Mesenchymal stem cell (in vitro differentiated cells and primary cell): ENCODE measurements around the gene KMT2A.

ENCODE experiments used
- DNase-seq: peaks from one replicate; pipeline ENCODE4 v3.0.0-alpha.2; 2013
- H2AFZ ChIP-seq: one replicate; pipeline ENCODE4 v1.6.1; 2013; ENCODE audit warnings: low read depth, mild to moderate bottlenecking, control low read depth, inconsistent platforms, low read length, moderate library complexity
- H2AK5ac ChIP-seq: 2 replicates; pipeline ENCODE4 v1.6.1; 2013; ENCODE audit warnings: low read length, moderate library complexity, mild to moderate bottlenecking, inconsistent platforms; ENCODE audit not compliant: severe bottlenecking
- H2BK120ac ChIP-seq: one replicate; pipeline ENCODE4 v1.6.1; 2013; ENCODE audit warnings: low read depth, mild to moderate bottlenecking, inconsistent platforms, low read length, moderate library complexity
- H2BK12ac ChIP-seq, 2 experiments: one replicate each; pipeline ENCODE4 v1.6.1; 2013; ENCODE audit warnings: inconsistent platforms in 2 of 2, low read length in 2 of 2, mild to moderate bottlenecking in 2 of 2, moderate library complexity in 2 of 2, control low read depth in 1 of 2
- H2BK15ac ChIP-seq: one replicate; pipeline ENCODE4 v1.6.1; 2013; ENCODE audit warnings: mild to moderate bottlenecking, low read depth, inconsistent platforms; ENCODE audit not compliant: poor library complexity, severe bottlenecking
- H2BK5ac ChIP-seq: 2 replicates; pipeline ENCODE4 v1.6.1; 2013; ENCODE audit warnings: low read depth, mild to moderate bottlenecking, low read length, control low read depth, inconsistent platforms; ENCODE audit not compliant: poor library complexity, severe bottlenecking
- H3K14ac ChIP-seq, 2 experiments: one replicate each; pipeline ENCODE4 v1.6.1; 2013; ENCODE audit warnings: inconsistent platforms in 2 of 2, low read length in 2 of 2, control low read depth in 1 of 2, mild to moderate bottlenecking in 1 of 2, moderate library complexity in 1 of 2
- H3K18ac ChIP-seq, 2 experiments: one replicate each; pipeline ENCODE4 v1.6.1; 2013; ENCODE audit warnings: inconsistent platforms in 2 of 2, low read length in 2 of 2, control low read depth in 1 of 2, low read depth in 1 of 2, mild to moderate bottlenecking in 1 of 2
- H3K23ac ChIP-seq, 2 experiments: one replicate each; pipeline ENCODE4 v1.6.1; 2013; ENCODE audit warnings: inconsistent platforms in 2 of 2, low read length in 2 of 2, mild to moderate bottlenecking in 2 of 2, moderate library complexity in 2 of 2, control low read depth in 1 of 2
- H3K27ac ChIP-seq: 2 replicates; pipeline ENCODE4 v1.5.1; 2013; ENCODE audit warnings: mild to moderate bottlenecking, moderate library complexity, low read length, control low read depth, inconsistent platforms; ENCODE audit not compliant: poor library complexity, severe bottlenecking
- H3K27me3 ChIP-seq, 2 experiments: 2 replicates each; pipeline versions ENCODE4 v1.6.1 to v1.7.0; 2013; ENCODE audit warnings: low read length in 2 of 2, mild to moderate bottlenecking in 2 of 2, moderate library complexity in 2 of 2, control low read depth in 1 of 2, inconsistent platforms in 1 of 2; ENCODE audit not compliant: control insufficient read depth in 1 of 2, insufficient read depth in 1 of 2
- H3K36me3 ChIP-seq, 2 experiments: 2 replicates each; pipeline versions ENCODE4 v1.6.1 to v1.7.0; 2013; ENCODE audit warnings: low read length in 2 of 2, control low read depth in 1 of 2, inconsistent platforms in 1 of 2, low read depth in 1 of 2, mild to moderate bottlenecking in 1 of 2; ENCODE audit not compliant: insufficient read depth in 2 of 2, control insufficient read depth in 1 of 2
- H3K4ac ChIP-seq, 2 experiments: one replicate each; pipeline ENCODE4 v1.6.1; 2013; ENCODE audit warnings: inconsistent platforms in 2 of 2, low read length in 2 of 2, mild to moderate bottlenecking in 2 of 2, moderate library complexity in 2 of 2, control low read depth in 1 of 2, low read depth in 1 of 2
- H3K4me1 ChIP-seq: 2 replicates; pipeline ENCODE4 v1.6.1; 2013; ENCODE audit warnings: low read depth, low read length, control low read depth; ENCODE audit not compliant: control insufficient read depth, insufficient read depth
- H3K4me2 ChIP-seq: 2 replicates; pipeline ENCODE4 v1.6.1; 2013; ENCODE audit warnings: low read length, mild to moderate bottlenecking, inconsistent platforms; ENCODE audit not compliant: poor library complexity, severe bottlenecking
- H3K4me3 ChIP-seq, 2 experiments: 2 replicates each; pipeline versions ENCODE4 v1.5.1 to v1.7.0; 2013; ENCODE audit warnings: low read length in 2 of 2, mild to moderate bottlenecking in 2 of 2, control low read depth in 1 of 2, low read depth in 1 of 2; ENCODE audit not compliant: insufficient read depth in 1 of 2
- H3K79me1 ChIP-seq: replicated peaks from 2 replicates; pipeline ENCODE4 v1.6.1; 2013; ENCODE audit warnings: mild to moderate bottlenecking, control low read depth, low read length, inconsistent platforms; ENCODE audit not compliant: poor library complexity, severe bottlenecking
- H3K9ac ChIP-seq: 2 replicates; pipeline ENCODE4 v1.7.0; 2013; ENCODE audit warnings: mild to moderate bottlenecking, low read length, moderate library complexity
- H3K9me3 ChIP-seq: 2 replicates; pipeline ENCODE4 v1.7.0; 2013; ENCODE audit warnings: mild to moderate bottlenecking, low read length; ENCODE audit not compliant: control insufficient read depth
- H4K8ac ChIP-seq: one replicate; pipeline ENCODE4 v1.6.1; 2013; ENCODE audit warnings: inconsistent platforms, mild to moderate bottlenecking, low read length, moderate library complexity
- H4K91ac ChIP-seq: one replicate; pipeline ENCODE4 v1.6.1; 2013; ENCODE audit warnings: mild to moderate bottlenecking, low read length, inconsistent platforms
- WGBS: methylation state at CpG from one replicate; pipeline ENCODE4 v1.1.7; 2013; ENCODE audit warnings: mixed read lengths; 5-methylcytosine and 5-hydroxymethylcytosine counted together

KMT2A gene

DNA sequence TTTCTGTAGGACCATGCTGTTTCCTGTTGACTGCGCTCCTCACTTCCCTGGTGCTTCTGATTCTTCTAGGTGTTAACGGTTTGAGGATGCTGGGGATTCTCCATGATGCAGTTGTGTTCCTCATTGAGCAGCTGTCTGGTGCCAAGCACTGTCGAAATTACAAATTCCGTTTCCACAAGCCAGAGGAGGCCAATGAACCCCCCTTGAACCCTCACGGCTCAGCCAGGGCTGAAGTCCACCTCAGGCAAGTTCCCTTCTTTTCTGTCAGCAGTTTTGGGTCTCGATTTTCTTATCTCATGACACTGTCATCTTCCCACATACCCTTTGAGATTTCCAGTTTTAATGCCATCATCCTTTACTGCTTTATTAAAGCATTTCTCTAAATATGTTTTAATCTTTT is 83.3 kb downstream of the KMT2A start:
- no peak overlapping the region for H3K14ac ChIP-seq
- no peak overlapping the region for H3K4me2 ChIP-seq
- H2BK120ac ChIP-seq, result no peak overlapping the region
- 96% methylated on average over 6 of the region's 6 CpGs for WGBS
- no peak overlapping the region for H3K4me3 ChIP-seq
- no peak overlapping the region for H2BK5ac ChIP-seq
- no peaks in the 10 kb centered on the region for H3K9me3 ChIP-seq
- no peak overlapping the region for H4K8ac ChIP-seq
- no peak overlapping the region for H2BK12ac ChIP-seq
- no peak overlapping the region for H3K27ac ChIP-seq
- H3K79me1 ChIP-seq, result peaks cover 9% of the 10 kb centered on the region
- H3K36me3 ChIP-seq, result peaks cover 46 to 94% of the 10 kb centered on the region in 2 experiments
- H2AK5ac ChIP-seq, result no peak overlapping the region
- no peak overlapping the region for H2AFZ ChIP-seq
- no peak overlapping the region for H2BK15ac ChIP-seq
- DNase-seq, result no peak
- H3K4ac ChIP-seq, result no peak overlapping the region
- no peaks in the 10 kb centered on the region for H3K4me1 ChIP-seq
- no peak overlapping the region for H3K23ac ChIP-seq
- no peak overlapping the region for H3K18ac ChIP-seq
- H4K91ac ChIP-seq, result no peak overlapping the region
- H3K9ac ChIP-seq, result no peak overlapping the region
- no peaks in the 10 kb centered on the region for H3K27me3 ChIP-seq

DNA sequence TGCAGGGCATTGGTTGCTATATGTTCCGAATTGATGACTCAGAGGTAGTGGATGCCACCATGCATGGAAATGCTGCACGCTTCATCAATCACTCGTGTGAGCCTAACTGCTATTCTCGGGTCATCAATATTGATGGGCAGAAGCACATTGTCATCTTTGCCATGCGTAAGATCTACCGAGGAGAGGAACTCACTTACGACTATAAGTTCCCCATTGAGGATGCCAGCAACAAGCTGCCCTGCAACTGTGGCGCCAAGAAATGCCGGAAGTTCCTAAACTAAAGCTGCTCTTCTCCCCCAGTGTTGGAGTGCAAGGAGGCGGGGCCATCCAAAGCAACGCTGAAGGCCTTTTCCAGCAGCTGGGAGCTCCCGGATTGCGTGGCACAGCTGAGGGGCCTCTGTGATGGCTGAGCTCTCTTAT is 85.6 kb downstream of the KMT2A start:
- Histone ChIP-seq H3K4me2 (no peak overlapping the region), H3K14ac (no peak overlapping the region), H3K18ac (no peak overlapping the region), H3K4me3 (no peak overlapping the region), H3K9me3 (no peaks in the 10 kb centered on the region), H2AK5ac (no peak overlapping the region), H2BK12ac (no peak overlapping the region), H3K9ac (no peak overlapping the region), H3K79me1 (peaks cover 7% of the 10 kb centered on the region), H3K23ac (no peak overlapping the region), H3K36me3 (peaks cover 47 to 88% of the 10 kb centered on the region in 2 experiments), H2BK15ac (no peak overlapping the region), H4K8ac (no peak overlapping the region), H3K4ac (no peak overlapping the region), H3K4me1 (no peaks in the 10 kb centered on the region), H2AFZ (no peak overlapping the region), H3K27me3 (no peaks in the 10 kb centered on the region), H2BK5ac (no peak overlapping the region), H3K27ac (no peak overlapping the region), H2BK120ac (no peak overlapping the region), H4K91ac (no peak overlapping the region)
- 95% methylated on average over 13 of the region's 13 CpGs for WGBS
- DNase-seq, result no peak

DNA sequence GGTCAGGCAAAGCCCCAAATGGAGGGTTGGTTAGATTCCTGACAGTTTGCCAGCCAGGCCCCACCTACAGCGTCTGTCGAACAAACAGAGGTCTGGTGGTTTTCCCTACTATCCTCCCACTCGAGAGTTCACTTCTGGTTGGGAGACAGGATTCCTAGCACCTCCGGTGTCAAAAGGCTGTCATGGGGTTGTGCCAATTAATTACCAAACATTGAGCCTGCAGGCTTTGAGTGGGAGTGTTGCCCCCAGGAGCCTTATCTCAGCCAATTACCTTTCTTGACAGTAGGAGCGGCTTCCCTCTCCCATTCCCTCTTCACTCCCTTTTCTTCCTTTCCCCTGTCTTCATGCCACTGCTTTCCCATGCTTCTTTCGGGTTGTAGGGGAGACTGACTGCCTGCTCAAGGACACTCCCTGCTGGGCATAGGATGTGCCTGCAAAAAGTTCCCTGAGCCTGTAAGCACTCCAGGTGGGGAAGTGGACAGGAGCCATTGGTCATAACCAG is 86.3 kb downstream of the KMT2A start:
- Histone ChIP-seq H3K18ac (no peak overlapping the region), H2AK5ac (no peak overlapping the region), H2AFZ (no peak overlapping the region), H2BK120ac (no peak overlapping the region), H3K9ac (peak overlapping the region; percentile 1), H3K14ac (no peak overlapping the region), H4K91ac (no peak overlapping the region), H3K27ac (no peak overlapping the region), H2BK5ac (no peak overlapping the region), H3K9me3 (no peaks in the 10 kb centered on the region), H2BK15ac (no peak overlapping the region), H3K4me3 (no peak overlapping the region), H4K8ac (no peak overlapping the region), H3K4ac (no peak overlapping the region), H3K23ac (no peak overlapping the region), H3K4me2 (no peak overlapping the region), H3K36me3 (peaks cover 49 to 82% of the 10 kb centered on the region in 2 experiments), H3K4me1 (no peaks in the 10 kb centered on the region), H2BK12ac (no peak overlapping the region), H3K79me1 (peaks cover 8% of the 10 kb centered on the region), H3K27me3 (no peaks in the 10 kb centered on the region)
- WGBS, result 65% methylated on average over 6 of the region's 6 CpGs
- peak; percentile 38 for DNase-seq

DNA sequence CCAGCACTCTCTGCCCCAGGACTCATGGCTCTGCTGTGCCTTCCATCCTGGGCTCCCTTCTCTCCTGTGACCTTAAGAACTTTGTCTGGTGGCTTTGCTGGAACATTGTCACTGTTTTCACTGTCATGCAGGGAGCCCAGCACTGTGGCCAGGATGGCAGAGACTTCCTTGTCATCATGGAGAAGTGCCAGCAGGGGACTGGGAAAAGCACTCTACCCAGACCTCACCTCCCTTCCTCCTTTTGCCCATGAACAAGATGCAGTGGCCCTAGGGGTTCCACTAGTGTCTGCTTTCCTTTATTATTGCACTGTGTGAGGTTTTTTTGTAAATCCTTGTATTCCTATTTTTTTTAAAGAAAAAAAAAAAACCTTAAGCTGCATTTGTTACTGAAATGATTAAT is 88.1 kb downstream of the KMT2A start:
- Histone ChIP-seq H3K27me3 (no peaks in the 10 kb centered on the region), H3K14ac (no peak overlapping the region), H3K18ac (no peak overlapping the region), H2BK120ac (no peak overlapping the region), H4K91ac (no peak overlapping the region), H3K27ac (no peak overlapping the region), H2AK5ac (no peak overlapping the region), H3K9me3 (no peaks in the 10 kb centered on the region), H3K4me1 (peaks cover 5% of the 10 kb centered on the region), H3K4me3 (no peak overlapping the region), H3K79me1 (peaks cover 13% of the 10 kb centered on the region), H4K8ac (no peak overlapping the region), H2BK12ac (no peak overlapping the region), H2BK15ac (no peak overlapping the region), H3K36me3 (peaks cover 48 to 72% of the 10 kb centered on the region in 2 experiments), H2BK5ac (no peak overlapping the region), H3K9ac (no peak overlapping the region), H3K23ac (no peak overlapping the region), H3K4me2 (no peak overlapping the region), H2AFZ (no peak overlapping the region), H3K4ac (no peak overlapping the region)
- DNase-seq, result no peak
